Activated CD4-positive, CD25-positive, alpha-beta regulatory T cell treated with anti-CD3 and anti-CD28 coated beads, Interleukin-2, amount 50 U/mL, for 24 hours (primary cell): ENCODE results near the gene KCTD13.
"Not testable (repeated sequence)": the region's sequence is repeated elsewhere in the genome, so short reads cannot be mapped to it uniquely, and the experiment has no call there.

Experiments
- ATAC-seq, 2 donors: fragments of 150-1000 bp; cut with Tn5 transposase; one replicate each; pipeline ENCODE4 v1.10.0; 2021; ENCODE audit warnings: mild to moderate bottlenecking in 1 of 2, moderate library complexity in 1 of 2

The KCTD13 gene

GRCh38 chr16:29943846-29944799 is 18.1 kb upstream of the KCTD13 start:
- no peak for ATAC-seq

GRCh38 chr16:29940656-29941055 is 14.6 kb upstream of the KCTD13 start:
- no peak for ATAC-seq

GRCh38 chr16:29931750-29932149 is 5.7 kb upstream of the KCTD13 start:
- ATAC-seq, result not testable (repeated sequence)

GRCh38 chr16:29927070-29927905 is 1.3 kb upstream of the KCTD13 start:
- no peak for ATAC-seq

- ATAC-seq, result no peak
Observed at GRCh38 chr16:29926711-29927052, 656 bp upstream of the KCTD13 start.

- ATAC-seq, result no peak
Observed at GRCh38 chr16:29925105-29925756, 795 bp downstream of the KCTD13 start.

- ATAC-seq, result no peak
Observed at GRCh38 chr16:29922986-29923501, 3.0 kb downstream of the KCTD13 start.

- no peak for ATAC-seq
Observed at GRCh38 chr16:29922326-29922725, 3.7 kb downstream of the KCTD13 start.

GRCh38 chr16:29921034-29921385 is 5.0 kb downstream of the KCTD13 start:
- no peak for ATAC-seq

GRCh38 chr16:29920288-29921033 is 5.6 kb downstream of the KCTD13 start:
- no peak for ATAC-seq

GRCh38 chr16:29916979-29917378 is 9.0 kb downstream of the KCTD13 start:
- ATAC-seq, result no peak

- ATAC-seq, result peak in 1 of 2 donors; percentile 59
Observed at GRCh38 chr16:29915590-29916247, 10.3 kb downstream of the KCTD13 start.

GRCh38 chr16:29913514-29913913 is 12.5 kb downstream of the KCTD13 start:
- no peak for ATAC-seq

GRCh38 chr16:29912087-29912486 is 13.9 kb downstream of the KCTD13 start:
- no peak for ATAC-seq

GRCh38 chr16:29911676-29912010 is 14.4 kb downstream of the KCTD13 start:
- no peak for ATAC-seq

- no peak for ATAC-seq
Observed at GRCh38 chr16:29910819-29911675, 15.0 kb downstream of the KCTD13 start.

GRCh38 chr16:29909851-29910250 is 16.2 kb downstream of the KCTD13 start:
- not testable (repeated sequence) for ATAC-seq

GRCh38 chr16:29909391-29909790 is 16.6 kb downstream of the KCTD13 start:
- ATAC-seq, result no peak

- ATAC-seq, result no peak
Observed at GRCh38 chr16:29908719-29909220, 17.3 kb downstream of the KCTD13 start.

GRCh38 chr16:29907973-29908372 is 18.1 kb downstream of the KCTD13 start:
- ATAC-seq, result no peak
